Measurements from ENCODE around the gene PUM1.

PUM1 gene

GRCh38 chr1:30895382-30895943, 170.1 kb downstream of the PUM1 start:
- no peak for DNase-seq (ENCODE audit: low read depth in 2 of 3, low spot score in 2 of 3)

- no peak for DNase-seq (ENCODE audit: low read depth in 2 of 3, low spot score in 2 of 3)
Measured at GRCh38 chr1:30894508-30894973, 171.0 kb downstream of the PUM1 start.

- no peak for DNase-seq (ENCODE audit: low read depth in 2 of 3, low spot score in 2 of 3)
Measured at GRCh38 chr1:30893776-30894507, 171.6 kb downstream of the PUM1 start.

GRCh38 chr1:30892671-30893073, 172.8 kb downstream of the PUM1 start:
- DNase-seq (ENCODE audit: low read depth in 2 of 3, low spot score in 2 of 3) = no peak

GRCh38 chr1:30891227-30891552, 174.3 kb downstream of the PUM1 start:
- no peak for DNase-seq (ENCODE audit: low read depth in 2 of 3, low spot score in 2 of 3)

- no peak for DNase-seq (ENCODE audit: low read depth in 2 of 3, low spot score in 2 of 3)
Measured at GRCh38 chr1:30890502-30891226, 174.9 kb downstream of the PUM1 start.

GRCh38 chr1:30889511-30889910, 176.0 kb downstream of the PUM1 start:
- DNase-seq (ENCODE audit: low read depth in 2 of 3, low spot score in 2 of 3) = no peak

GRCh38 chr1:30888975-30889374, 176.5 kb downstream of the PUM1 start:
- no peak for DNase-seq (ENCODE audit: low read depth in 2 of 3, low spot score in 2 of 3)

- DNase-seq (ENCODE audit: low read depth in 2 of 3, low spot score in 2 of 3) = no peak
Measured at GRCh38 chr1:30888391-30888790, 177.1 kb downstream of the PUM1 start.

GRCh38 chr1:30887485-30888315, 177.8 kb downstream of the PUM1 start:
- no peak for DNase-seq (ENCODE audit: low read depth in 2 of 3, low spot score in 2 of 3)

- DNase-seq (ENCODE audit: low read depth in 2 of 3, low spot score in 2 of 3) = no peak
Measured at GRCh38 chr1:30886710-30887428, 178.6 kb downstream of the PUM1 start.

GRCh38 chr1:30885570-30886522, 179.7 kb downstream of the PUM1 start:
- DNase-seq (ENCODE audit: low read depth in 2 of 3, low spot score in 2 of 3) = no peak

GRCh38 chr1:30884723-30885122, 180.8 kb downstream of the PUM1 start:
- no peak for DNase-seq (ENCODE audit: low read depth in 2 of 3, low spot score in 2 of 3)

- DNase-seq (ENCODE audit: low read depth in 2 of 3, low spot score in 2 of 3) = no peak
Measured at GRCh38 chr1:30883389-30884172, 181.9 kb downstream of the PUM1 start.

- DNase-seq (ENCODE audit: low read depth in 2 of 3, low spot score in 2 of 3) = no peak
Measured at GRCh38 chr1:30882678-30883388, 182.7 kb downstream of the PUM1 start.
